ENCODE results near the gene PTGER1.
"Not testable (repeated sequence)": the region's sequence is repeated elsewhere in the genome, so short reads cannot be mapped to it uniquely, and the experiment has no call there.

The PTGER1 gene, protein sequence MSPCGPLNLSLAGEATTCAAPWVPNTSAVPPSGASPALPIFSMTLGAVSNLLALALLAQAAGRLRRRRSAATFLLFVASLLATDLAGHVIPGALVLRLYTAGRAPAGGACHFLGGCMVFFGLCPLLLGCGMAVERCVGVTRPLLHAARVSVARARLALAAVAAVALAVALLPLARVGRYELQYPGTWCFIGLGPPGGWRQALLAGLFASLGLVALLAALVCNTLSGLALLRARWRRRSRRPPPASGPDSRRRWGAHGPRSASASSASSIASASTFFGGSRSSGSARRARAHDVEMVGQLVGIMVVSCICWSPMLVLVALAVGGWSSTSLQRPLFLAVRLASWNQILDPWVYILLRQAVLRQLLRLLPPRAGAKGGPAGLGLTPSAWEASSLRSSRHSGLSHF

DNA sequence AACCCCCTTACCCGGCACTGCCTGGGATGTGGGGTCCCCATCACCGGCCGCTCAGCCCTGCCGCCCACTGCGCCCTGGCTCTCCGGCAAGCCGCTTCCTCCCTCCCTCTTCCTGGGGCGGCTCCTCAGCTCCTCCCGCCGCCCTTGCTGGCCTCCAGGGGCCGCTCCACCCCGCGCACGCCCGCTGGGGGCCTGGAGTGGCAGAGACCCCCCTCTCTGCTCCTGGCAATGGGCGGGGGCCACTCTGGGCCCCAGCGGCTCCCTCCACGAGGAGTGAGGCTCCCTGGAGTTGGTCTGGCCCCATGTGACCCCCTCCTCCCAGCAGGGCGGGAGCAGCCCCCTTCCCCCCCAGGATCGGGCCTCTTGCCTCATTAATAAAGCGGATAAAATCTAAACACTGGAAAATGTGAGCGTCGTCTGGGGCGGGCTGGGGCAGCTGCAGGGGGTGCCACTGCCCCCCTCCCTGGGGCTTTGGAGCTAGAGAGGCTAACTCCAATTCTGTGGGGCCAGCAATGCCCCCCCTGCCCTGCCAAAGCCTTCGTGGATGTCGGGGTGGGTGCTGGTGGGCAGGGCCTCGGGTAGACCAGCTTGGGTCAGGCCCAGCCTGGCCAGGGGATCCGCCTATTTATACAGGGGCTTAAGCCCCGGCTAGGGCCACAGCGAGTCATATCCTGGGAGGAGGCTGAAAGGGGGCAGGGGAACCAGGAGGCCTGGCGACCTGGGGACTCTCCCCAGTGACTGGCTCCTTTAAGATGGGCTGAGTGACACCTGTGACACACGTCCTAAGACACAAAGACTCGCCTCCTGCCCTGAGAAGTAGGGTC, at the start of gene PTGER1:
Gene PTGER1 (minus strand): TSS at position 104 of the 823 bp plus-strand sequence. CDS start 1,034 bp downstream, outside the sequence.
- DNase-seq (ENCODE audit: low read depth, low spot score), result no peak

DNA sequence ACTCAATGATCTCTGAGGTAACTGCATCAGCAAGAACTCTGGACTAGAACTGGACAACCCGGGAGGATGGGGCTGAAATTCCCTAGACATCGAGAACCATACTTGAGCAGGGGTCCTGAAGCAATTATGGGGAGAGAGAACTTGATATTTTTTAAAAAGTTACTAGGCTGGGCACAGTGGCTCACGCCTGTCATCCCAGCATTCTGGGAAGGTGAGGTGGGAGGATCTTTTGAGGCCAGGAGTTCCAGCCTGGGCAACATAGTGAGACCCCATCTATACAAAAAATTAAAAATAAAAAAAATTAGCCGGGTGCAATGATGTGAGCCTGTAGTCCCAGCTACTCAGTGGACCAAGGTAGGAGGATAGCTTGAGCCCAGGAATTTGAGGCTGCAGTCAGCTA, 45.4 kb upstream of the PTGER1 start:
- no peak for DNase-seq (ENCODE audit: low read depth, low spot score)

DNA sequence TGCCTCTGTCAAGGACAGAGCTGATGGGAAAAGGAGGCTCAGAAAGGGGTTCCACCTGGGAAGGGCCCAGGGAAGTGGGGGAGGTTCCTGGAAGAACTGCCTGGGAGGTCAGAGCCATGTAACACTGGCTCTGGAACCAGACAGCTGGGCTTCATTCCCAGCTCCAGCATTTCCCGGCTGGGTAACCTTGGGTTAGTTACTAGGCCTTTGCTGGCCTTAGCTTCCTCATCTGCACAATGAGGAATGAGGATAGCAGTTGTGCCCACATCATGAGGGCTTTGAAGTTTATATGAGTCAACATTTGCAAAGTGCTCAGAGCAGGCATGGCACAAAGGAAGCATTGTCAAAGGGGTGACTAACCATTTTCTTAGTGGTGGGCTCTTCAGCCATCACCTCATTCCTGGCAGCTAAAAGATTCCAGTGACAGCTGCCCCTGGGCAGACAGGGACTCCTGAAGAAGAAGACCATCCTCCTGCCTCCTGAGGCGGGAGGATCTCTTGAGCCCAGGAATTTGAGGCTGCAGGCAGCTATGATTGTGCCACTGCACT, 44.8 kb upstream of the PTGER1 start:
- no peak for DNase-seq (ENCODE audit: low read depth, low spot score)

DNA sequence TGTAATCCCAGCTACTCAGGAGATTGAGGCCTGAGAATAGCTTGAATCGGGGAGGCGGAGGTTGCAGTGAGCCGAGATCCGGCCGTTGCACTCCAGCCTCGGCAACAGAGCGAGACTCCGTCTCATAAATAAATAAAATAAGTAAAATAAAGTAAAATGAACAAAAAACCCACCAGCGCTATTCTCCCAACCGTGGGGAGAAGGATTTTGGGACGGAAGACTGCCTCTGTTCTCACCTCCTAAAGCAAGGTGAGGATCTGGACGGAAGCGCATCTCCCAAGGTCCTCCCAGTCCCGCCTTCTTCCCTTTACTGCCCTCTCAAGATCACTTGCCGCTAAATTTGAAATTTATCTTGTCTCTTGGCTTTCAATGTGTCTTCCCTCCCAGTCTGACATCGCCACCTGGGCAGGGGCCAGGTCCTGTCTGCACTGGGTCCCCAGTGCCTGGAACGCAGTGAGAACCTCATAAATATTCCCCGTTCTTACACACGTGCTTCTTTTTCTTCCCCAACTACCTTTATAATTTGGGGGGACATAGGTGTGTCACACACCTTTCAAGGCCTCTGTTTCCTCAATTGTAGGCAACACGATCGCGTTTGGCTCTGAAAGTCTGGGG, 44.2 kb upstream of the PTGER1 start:
- DNase-seq (ENCODE audit: low read depth, low spot score), result no peak

DNA sequence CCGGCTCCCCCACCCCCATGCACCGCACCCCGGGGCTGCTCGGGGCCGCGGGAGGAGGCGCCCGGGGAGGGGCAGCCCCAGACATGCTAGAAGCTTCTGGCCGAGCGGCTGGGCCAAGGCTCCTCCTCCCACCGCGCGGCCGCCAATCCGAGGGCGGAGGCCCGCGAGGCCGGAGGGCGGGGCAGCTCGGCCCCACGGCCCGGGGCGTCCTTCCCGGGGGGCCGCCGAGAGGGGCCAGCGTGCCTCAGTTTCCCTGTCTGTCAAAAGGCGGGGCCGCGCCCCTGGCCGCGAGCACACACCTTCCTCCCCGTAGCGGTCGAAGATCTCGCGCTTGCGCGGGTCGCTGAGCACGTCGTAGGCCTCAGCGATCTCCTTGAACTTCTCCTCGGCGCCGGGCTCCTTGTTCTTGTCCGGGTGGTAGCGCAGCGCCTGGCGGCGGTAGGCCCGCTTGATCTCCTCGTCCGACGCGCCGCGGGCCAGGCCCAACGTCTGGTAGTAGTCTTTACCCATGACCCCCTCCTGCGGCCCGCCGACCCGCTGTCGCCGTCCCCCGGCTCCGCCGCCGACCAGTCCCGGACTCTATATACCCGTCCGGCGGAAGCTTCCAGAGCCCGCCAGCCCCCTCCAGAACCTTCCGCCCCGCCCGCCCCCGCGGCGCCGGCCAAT, 42.8 kb upstream of the PTGER1 start, which contains the start of gene DNAJB1:
Gene DNAJB1 (minus strand): TSS at position 558 of the 666 bp plus-strand sequence. CDS start 48 bp downstream, at position 510.
- no peak for DNase-seq (ENCODE audit: low read depth, low spot score)

DNA sequence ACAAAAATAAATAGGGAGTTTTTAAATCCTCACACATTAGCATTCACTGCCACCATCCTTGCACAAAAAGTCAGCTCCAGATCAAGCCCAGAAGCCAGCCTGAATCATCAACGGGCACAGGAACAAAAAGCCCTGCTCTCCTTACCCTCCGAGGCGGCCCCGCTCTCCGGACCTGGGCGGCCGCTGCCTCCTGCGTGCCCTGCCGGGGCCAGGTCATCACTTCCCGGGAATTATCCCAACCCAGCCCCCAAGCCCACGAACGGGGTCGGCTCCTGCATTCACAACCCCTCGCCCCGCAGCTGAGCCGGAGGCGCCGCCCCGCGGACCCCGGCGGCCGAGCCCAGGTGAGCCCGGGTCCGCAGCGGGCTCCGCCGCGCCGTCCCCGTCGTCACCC, 42.3 kb upstream of the PTGER1 start:
- no peak for DNase-seq (ENCODE audit: low read depth, low spot score)

DNA sequence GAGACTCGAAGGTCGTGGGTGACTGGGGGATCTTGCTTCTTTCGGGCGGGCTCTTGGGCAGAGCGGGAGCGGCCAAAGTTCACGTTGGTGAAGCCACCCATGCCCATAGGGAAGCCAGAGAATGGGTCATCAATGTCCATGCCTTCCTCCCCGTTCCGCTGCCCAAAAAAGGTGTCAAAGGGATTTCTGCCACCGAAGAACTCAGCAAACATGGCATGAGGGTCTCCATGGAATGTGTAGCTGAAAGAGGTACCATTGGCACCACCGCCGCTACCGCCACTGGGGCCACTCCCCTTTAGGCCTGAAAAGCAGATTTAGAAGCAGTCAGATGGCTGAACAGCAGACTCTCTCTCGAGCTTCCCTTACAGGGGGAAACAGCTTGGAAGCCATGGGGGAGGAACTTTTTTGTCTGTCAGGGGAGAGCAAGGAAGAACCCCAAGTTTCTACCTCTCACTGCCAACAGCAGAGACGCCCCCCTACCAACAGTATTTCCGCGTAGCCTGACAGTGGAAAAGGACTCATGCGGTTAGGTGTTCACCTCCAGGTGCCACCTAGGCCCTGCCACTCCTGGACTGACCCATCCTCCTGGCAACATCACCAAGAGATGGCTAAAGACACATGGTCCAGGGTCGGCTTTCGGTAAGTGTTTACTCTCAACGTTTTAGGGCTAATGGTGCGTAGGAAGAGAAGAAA, 41.7 kb upstream of the PTGER1 start:
- DNase-seq (ENCODE audit: low read depth, low spot score), result no peak

DNA sequence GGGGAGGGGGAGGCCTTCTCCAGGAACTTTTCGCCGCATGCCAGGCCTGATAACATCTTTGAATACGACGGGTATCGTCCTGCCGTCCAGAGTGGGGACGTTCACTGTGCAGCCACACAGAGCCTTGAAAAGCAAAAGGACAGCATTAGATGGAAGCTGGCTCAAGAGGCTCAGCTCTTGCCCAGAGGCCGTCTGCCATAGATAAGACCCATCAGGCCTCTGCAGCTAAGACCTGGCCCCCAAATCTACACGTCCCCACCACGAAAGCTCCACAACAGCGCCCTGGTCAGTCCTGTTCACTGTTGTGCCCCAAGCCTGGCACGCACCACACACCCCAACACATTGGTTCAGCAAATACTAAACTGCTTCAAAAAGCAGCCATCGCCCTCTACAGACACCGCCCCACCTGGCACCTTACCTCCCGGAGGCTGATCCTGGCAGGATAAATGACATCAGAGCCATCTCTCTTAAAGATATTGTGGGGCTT, 40.9 kb upstream of the PTGER1 start:
- DNase-seq (ENCODE audit: low read depth, low spot score), result no peak

DNA sequence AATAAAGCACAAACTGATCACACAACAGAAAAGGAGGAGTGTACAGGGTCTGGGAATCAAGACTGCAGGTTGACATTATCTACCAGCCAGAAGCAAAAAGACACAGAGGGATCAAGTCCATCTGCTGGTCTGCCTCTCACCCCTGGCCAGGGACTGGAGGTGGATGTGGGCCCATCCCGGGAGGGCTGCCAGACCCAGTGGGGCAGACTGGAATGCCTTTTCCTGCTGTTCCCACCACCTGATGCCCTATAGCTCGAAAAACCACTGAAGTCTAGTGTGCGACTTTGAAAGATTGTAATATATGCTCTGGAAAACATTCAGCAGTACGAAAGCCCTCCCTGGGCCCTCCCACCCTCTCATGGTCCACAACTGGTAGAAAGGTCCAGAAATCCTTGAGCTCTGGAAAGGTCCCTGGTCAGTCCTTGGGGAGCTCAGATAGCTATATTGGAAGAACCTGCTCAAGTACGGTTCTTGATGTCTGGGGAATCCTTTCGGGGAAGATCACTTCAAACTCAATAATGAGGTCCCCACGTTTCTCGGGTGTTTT, 40.4 kb upstream of the PTGER1 start:
- no peak for DNase-seq (ENCODE audit: low read depth, low spot score)

DNA sequence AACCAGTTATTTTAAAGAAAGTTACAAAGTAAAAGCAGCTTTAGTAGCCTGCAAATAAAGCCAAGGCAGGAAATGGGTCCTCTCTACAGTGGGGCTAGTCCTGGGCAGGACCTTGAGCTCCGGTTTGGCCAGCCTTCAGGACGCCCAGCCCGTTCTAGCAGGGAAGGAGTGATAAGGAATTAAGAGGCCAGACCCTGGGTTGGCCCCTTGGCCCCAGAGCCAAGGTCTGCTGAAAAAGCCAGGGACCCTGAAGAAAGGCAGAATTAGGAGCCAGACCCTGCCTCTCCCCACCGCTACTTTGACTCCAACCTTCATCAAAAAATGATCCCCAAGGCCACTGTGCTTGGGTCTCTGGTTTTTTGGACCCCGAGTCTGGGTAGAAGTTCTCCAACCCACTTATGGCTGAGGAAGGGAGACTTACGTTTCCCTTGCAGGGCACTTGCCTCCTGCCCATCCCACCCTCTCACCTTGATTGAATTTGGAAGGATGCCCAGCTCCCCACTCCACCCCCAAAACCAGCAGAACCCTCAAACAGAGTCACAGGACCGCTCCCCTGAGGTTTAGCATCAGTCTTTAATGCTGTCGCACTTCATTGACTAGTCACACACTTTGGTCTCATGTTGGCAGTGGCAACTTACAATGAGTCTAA, 39.2 kb upstream of the PTGER1 start:
- no peak for DNase-seq (ENCODE audit: low read depth, low spot score)

DNA sequence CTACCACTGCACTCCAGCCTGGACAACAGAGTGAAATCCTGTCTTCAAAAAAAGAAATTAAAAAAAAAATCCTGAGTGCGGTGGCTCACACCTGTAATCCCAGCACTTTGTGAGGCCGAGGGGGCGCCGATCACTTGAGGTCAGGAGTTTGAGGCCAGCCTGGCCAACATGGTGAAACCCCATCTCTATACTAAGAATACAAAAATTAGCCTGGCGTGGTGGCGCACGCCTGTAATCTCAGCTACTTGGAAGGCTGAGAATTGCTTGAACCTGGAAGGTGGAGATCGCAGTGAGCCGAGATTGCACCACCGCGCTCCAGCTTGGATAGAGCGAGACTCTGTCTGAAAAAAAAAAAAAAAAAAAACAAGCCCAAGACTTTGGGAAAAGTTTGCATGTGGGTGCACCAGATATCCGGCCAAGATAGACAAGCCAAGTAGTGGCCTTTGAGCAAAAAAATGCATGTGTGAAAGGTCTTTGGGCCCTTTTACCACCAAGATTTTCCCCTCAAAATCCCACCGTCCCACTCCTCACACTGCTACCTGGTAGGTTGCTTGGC, 37.3 kb upstream of the PTGER1 start:
- no peak for DNase-seq (ENCODE audit: low read depth, low spot score)

DNA sequence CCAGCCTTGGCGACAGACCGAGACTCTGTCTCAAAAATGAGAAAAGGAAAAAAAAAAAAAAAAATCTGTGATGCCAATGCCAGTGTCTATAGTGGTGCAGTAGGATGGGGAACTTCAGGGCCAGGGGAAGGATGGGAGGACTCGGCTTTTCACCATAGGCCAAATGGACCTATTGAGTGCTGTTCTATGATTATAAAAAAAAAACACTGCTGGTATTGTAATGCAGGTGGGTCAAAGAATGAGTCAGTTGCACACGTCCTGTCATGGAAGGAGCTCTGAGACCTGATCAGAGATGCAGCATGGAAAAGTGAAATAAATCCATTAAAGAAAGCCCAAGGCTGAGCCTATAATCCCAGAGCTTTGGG, 36.1 kb upstream of the PTGER1 start:
- DNase-seq (ENCODE audit: low read depth, low spot score), result no peak

DNA sequence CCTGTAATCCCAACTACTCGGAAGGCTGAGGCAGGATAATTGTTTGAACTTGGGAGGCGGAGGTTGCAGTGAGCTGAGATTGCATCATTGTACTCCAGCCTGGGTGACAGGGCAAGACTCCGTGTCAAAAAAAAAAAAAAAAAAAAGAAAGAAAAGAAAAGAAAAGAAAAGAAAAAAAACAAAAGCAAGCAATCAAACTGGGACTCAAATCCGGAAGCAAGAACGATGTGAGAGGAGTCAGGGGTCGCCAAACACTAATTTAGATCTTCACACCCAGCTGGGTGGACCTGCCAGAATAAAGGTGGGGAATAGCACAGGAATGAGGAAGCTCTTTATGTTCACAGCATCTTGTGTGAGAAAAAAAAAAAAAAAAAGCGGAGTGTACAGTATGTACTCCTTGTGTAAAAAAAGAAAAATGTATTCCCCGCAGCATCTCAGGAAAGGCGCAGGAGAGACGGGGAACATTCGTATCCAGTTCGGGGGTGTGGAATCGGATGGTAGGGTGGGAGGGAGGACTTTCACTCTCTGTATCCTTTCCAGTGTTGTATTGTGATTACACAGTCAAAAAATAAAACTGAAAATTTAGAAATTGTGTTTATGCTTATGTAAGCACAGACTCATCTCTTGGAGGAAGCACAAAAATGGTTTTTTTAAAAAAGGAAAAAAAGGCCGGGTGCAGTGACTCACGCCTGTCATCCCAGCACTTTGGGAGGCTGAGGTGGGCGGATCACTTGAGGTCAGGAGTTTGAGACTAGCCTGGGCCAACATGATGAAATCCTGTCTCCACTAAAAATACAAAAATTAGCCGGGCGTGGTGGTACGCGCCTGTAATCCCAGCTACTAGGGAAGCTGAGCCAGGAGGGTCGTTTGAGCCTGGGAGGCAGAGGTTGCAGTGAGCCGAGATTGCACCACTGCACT, 35.4 kb upstream of the PTGER1 start:
- DNase-seq (ENCODE audit: low read depth, low spot score), result no peak

DNA sequence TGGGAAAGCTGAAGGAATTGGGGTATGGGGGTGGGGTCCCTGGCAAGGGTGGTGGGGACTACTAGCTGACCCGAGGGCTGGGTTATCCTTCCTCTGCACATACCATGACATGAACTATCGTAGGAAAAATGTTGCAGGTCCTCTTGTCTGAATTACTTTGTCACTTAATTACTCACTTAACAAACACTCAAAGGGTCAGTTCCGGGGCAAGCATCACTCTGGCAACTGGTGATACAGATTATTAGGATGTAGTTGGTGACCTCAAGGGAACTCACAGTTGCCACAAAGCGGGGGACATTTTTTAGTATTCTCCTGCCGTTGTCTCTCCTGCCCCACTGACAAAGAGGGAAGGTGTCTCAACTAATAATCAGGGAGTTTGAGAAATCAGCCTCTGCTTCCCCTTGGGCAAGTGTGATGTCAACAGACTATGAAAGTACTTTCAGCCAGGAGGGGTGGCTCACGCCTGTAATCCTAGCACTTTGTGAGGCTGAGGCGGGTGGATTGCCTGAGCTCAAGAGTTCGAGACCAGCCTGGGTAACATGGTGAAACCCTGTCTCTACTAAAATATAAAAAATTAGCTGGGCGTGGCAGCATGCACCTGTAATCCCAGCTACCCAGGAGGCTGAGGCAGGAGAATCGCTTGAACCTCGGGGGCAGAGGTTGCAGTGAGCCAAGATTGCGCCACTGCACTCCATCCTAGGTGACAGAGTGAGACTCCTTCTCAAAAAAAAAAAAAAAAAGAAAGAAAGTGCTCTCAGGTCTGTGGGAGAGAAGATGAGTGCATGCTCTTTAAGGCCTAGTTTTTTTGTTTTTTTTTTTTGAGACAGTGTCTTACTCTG, 32.8 kb upstream of the PTGER1 start:
- DNase-seq (ENCODE audit: low read depth, low spot score), result no peak

DNA sequence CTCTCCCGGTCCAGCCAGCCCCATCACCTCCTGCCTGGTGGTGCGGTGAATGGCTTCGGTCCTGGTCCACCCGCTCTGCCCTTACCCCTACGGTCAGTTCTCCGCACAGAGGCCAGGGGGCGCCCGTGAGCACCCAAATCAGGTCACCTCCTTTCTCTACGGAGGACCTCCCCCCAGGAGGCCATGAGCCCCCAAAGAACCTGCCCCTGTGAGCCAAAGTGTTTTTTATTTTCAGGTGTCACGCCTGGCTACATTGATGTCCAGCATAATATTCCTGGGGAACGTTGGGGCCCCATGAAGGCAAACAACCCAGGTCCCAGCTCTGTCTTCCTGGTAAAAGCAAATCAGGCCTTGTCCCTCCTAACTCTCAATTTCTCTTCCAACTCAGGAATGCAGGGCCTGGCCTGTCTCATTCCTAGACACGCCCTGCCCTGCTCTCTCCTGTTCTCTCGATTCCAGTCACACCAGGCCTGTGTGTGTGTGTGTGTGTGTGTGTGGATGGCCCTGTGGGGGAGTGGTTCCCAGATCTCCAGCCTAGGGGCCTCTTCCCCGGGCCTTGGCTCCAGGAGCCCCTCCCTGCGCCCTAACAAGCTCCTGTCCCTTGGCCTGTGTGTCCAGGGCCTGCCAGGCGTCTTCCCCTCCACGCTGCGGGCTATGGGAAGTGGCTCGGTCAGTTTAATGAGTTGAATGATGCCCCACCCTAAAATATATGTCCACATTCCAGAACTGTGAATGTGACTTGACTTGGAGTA, 30.5 kb upstream of the PTGER1 start:
- no peak for DNase-seq (ENCODE audit: low read depth, low spot score)

DNA sequence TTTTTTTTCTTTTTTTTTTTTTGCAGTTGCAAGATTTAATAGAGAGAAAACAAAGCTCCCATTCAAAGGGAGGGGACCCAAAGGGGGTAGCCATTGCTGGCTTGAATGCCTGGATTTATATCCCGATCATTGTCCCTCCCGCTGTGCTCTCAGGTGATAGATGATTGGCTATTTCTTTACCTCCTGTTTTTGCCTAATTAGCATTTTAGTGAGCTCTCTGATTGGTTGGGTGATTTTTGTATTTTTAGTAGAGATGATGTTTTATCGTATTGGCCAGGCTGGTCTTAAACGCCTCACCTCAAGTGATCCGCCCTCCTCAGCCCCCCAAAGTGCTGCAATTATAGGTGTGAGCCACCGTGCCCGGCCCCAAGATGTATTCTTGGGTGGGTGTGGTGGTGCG, 29.4 kb upstream of the PTGER1 start:
- not testable (repeated sequence) for DNase-seq (ENCODE audit: low read depth, low spot score)

DNA sequence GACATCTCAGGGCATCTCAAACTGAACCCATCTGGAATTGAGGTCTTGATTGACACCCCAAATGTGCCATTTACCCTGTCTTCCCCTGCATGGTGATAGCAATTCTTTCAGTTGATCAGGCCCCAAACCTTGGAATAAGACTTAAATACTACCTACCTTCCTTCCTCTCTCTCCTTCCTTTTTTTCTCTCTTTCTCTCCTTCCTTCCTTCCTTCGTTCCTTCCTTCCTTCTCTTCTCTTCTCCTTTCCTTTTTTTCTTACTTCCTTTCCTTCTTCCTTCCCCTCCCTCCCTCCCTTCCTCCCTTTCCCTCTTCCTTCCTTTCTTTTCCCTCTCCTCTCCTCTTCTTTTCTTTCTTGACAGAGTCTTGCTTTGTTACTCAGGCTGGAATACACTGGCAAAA, 28.1 kb upstream of the PTGER1 start:
- DNase-seq (ENCODE audit: low read depth, low spot score), result no peak

All from smooth muscle cell of the brain vasculature (primary cell).